Activated CD8-positive, alpha-beta memory T cell treated with anti-CD3 and anti-CD28 coated beads for 36 hours (primary cell): ENCODE results near the gene SEMA6A. TPM values are rescaled to one million over a fixed set of nuclear protein-coding genes. Genes with fewer than 3 reads are reported as not detected.

Experiments used
- CTCF ChIA-PET: fragments of 350-600 bp; sonication (Branson Sonifier 250); formaldehyde crosslinking; loops from one replicate; lab custom pipeline; 2021; ENCODE audit warnings: antibody characterized with exemption; lab: Charles Lee
- POLR2A ChIA-PET: fragments of 350-600 bp; sonication (Branson Sonifier 250); formaldehyde crosslinking; loops from one replicate; lab custom pipeline; 2021; ENCODE audit warnings: antibody characterized with exemption; lab: Charles Lee
- total RNA-seq, 2 experiments: library from RNA; stranded (reverse); gene quantifications; one replicate each; pipeline ENCODE4 v1.2.3, GENCODE V29; 2021

Gene SEMA6A
- total RNA-seq, 2 experiments from 2014 or later = not detected

DNA sequence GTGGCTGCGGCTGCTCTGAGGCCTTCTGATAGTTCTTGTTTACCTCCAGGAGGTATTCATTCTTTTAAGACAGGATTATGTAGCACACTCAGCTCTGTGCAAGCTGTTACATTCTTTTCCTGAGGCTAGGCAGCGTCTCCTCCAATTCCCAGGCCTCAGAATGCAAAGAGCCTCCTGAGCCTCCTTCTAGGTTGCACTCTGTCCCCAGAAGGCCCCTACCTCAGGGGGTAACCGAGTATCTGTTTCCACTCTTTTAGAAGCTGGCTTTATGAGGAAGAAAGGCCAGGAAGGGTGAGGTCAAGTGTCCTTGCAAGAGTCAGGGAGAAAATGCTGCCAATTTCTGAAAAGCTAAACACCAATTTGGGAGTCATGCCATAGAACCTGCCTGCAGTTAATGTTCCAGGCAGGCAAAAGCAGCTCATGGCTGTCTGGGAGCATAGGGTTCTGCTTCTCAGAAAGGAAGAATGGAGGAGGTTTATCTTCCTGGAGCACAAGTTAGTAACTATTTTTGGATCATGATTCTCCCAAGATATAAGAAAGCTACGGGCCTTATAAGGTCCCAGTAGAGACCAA is 178.9 kb downstream of the SEMA6A start:
- ChIA-PET CTCF (no interaction called here), POLR2A (no interaction called here)

DNA sequence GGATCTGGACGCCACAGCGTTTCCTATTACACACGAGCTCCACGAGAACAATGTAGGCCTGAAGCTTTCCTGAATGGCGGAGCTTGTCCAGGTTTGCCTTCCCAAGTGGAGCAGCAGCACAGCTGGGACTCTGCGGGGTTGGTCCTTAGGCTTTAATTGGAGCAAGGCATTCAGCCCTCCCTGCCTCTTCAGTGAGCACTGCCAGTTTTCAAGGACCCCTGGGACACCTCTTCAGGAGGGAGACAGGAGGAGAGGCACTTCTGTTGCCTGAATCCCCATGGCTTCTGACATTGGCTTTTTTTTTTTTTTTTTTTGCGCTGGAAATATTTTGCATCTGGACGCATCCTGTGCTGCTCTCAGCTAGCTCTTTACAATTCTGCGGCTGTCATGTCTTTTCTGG is 179.4 kb downstream of the SEMA6A start:
- CTCF ChIA-PET = no interaction called here
- POLR2A ChIA-PET = no interaction called here

DNA sequence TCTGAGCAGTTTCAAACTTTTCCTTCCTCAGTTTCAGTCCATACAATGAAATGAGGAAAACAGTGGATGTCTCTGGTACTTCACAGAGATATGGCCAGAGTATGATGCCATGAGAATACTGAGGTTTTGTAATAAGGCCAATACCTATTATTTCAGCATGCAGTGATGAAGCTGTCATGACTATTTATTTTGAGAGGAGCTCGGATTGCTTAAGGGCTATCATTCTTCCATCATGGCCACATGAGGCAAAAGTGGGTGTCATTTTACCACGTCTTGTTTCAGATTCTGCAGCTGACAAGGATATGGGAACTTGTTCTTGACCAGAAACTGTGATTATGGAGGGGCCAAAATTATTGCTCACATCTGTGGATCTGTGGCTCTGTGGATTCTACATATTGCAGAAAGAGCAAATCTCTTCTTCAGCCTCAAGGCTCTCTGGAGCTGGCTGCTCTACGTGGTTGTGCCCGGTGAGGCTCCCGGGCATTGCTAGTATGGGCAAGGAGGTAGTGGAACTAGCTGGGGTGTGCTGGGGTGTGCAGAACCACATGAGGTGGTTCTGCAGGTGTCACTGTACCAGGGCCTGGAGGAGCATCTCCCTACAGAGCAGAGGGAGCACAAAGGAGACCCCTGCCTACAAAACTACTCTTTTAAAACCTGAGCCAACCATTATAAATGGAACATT is 180.3 kb downstream of the SEMA6A start:
- CTCF ChIA-PET = no interaction called here

More for the DNA sequence above, 180.3 kb downstream of the SEMA6A start:
- POLR2A ChIA-PET = no interaction called here
